HG02884 (cell line): ENCODE results near the gene NEK3.
"Not testable (repeated sequence)": the region's sequence is repeated elsewhere in the genome, so short reads cannot be mapped to it uniquely, and the experiment has no call there.

Experiments
- ATAC-seq: cut with Tn5 transposase; IDR thresholded peaks from one replicate; pipeline ENCODE4 v1.9.1; 2021; ENCODE audit warnings: mild to moderate bottlenecking, moderate library complexity; ENCODE audit not compliant: unreplicated experiment

NEK3 gene

GRCh38 chr13:52159159-52159982 is at the start of gene NEK3:
TSS of gene NEK3 (minus strand) at chr13:52159597. CDS start at chr13:52156191, 3,406 bp downstream.
- ATAC-seq, result peak; percentile 72

GRCh38 chr13:52208384-52208783 is 49.0 kb upstream of the NEK3 start:
- ATAC-seq, result not testable (repeated sequence)

- not testable (repeated sequence) for ATAC-seq
Observed at GRCh38 chr13:52207896-52208295, 48.5 kb upstream of the NEK3 start.

- not testable (repeated sequence) for ATAC-seq
Observed at GRCh38 chr13:52207337-52207736, 47.9 kb upstream of the NEK3 start.

GRCh38 chr13:52204546-52204945 is 45.1 kb upstream of the NEK3 start:
- not testable (repeated sequence) for ATAC-seq

GRCh38 chr13:52203864-52204263 is 44.5 kb upstream of the NEK3 start:
- not testable (repeated sequence) for ATAC-seq

- ATAC-seq, result not testable (repeated sequence)
Observed at GRCh38 chr13:52202506-52202905, 43.1 kb upstream of the NEK3 start.

- peak; percentile 73 for ATAC-seq
Observed at GRCh38 chr13:52201439-52202193, 42.2 kb upstream of the NEK3 start.

- peak; percentile 52 for ATAC-seq
Observed at GRCh38 chr13:52195401-52195837, 36.0 kb upstream of the NEK3 start.

GRCh38 chr13:52194184-52194868 is 34.9 kb upstream of the NEK3 start:
- peak; percentile 76 for ATAC-seq

GRCh38 chr13:52193587-52194183 is 34.3 kb upstream of the NEK3 start:
- not testable (repeated sequence) for ATAC-seq

GRCh38 chr13:52187424-52188187 is 28.2 kb upstream of the NEK3 start:
- ATAC-seq, result peak; percentile 67

GRCh38 chr13:52187029-52187423 is 27.6 kb upstream of the NEK3 start:
- ATAC-seq, result no peak

GRCh38 chr13:52181316-52181954 is 22.0 kb upstream of the NEK3 start:
- not testable (repeated sequence) for ATAC-seq

GRCh38 chr13:52179925-52180324 is 20.5 kb upstream of the NEK3 start:
- ATAC-seq, result no peak

- ATAC-seq, result no peak
Observed at GRCh38 chr13:52177276-52177675, 17.9 kb upstream of the NEK3 start.

GRCh38 chr13:52173970-52174369 is 14.6 kb upstream of the NEK3 start:
- not testable (repeated sequence) for ATAC-seq

- ATAC-seq, result no peak
Observed at GRCh38 chr13:52173373-52173772, 14.0 kb upstream of the NEK3 start.

GRCh38 chr13:52171686-52172085 is 12.3 kb upstream of the NEK3 start:
- ATAC-seq, result not testable (repeated sequence)
